HUES48 (cell line): ENCODE results near the gene RFX5.
A peak's percentile ranks its signal among the peaks of the same experiment; 100 is the strongest.

ENCODE experiments used
- H3K27ac ChIP-seq: one replicate; pipeline ENCODE4 v1.7.0; 2013; ENCODE audit warnings: low read depth, low read length, inconsistent platforms
- H3K27me3 ChIP-seq: 2 replicates; pipeline ENCODE4 v1.6.1; 2013; ENCODE audit warnings: mild to moderate bottlenecking, low read length; ENCODE audit not compliant: control insufficient read depth, insufficient read depth
- H3K36me3 ChIP-seq: 2 replicates; pipeline ENCODE4 v1.6.1; 2013; ENCODE audit warnings: low read length; ENCODE audit not compliant: control insufficient read depth, insufficient read depth
- H3K4me1 ChIP-seq: 2 replicates; pipeline ENCODE4 v1.6.1; 2013; ENCODE audit warnings: mild to moderate bottlenecking, low read length; ENCODE audit not compliant: control insufficient read depth, insufficient read depth
- H3K4me3 ChIP-seq: 2 replicates; pipeline ENCODE4 v1.5.1; 2013; ENCODE audit warnings: mild to moderate bottlenecking, low read depth, low read length
- H3K9ac ChIP-seq: 2 replicates; pipeline ENCODE4 v1.6.1; 2013; ENCODE audit warnings: mild to moderate bottlenecking, low read depth, low read length, moderate library complexity
- H3K9me3 ChIP-seq: 2 replicates; pipeline ENCODE4 v1.6.1; 2013; ENCODE audit warnings: low read length; ENCODE audit not compliant: control insufficient read depth, insufficient read depth

RFX5 gene

GRCh38 chr1:151292207-151293030 is 54.6 kb downstream of the RFX5 start:
- Histone ChIP-seq H3K4me3 (no peak overlapping the region), H3K36me3 (peaks cover 75% of the 10 kb centered on the region), H3K4me1 (peaks cover 24% of the 10 kb centered on the region), H3K9ac (no peak overlapping the region), H3K27ac (peak overlapping the region; percentile 9), H3K27me3 (no peaks in the 10 kb centered on the region), H3K9me3 (no peaks in the 10 kb centered on the region)

- Histone ChIP-seq H3K36me3 (peaks cover 83% of the 10 kb centered on the region), H3K9me3 (no peaks in the 10 kb centered on the region), H3K4me3 (no peak overlapping the region), H3K9ac (no peak overlapping the region), H3K27me3 (no peaks in the 10 kb centered on the region), H3K4me1 (peaks cover 24% of the 10 kb centered on the region), H3K27ac (no peak overlapping the region)
These were observed 56.2 kb downstream of the RFX5 start for GRCh38 chr1:151290709-151291303.
